HG02852 (cell line): ENCODE results near the gene POR.
"Not testable (repeated sequence)": the region's sequence is repeated elsewhere in the genome, so short reads cannot be mapped to it uniquely, and the experiment has no call there.

ENCODE experiments used
- ATAC-seq: cut with Tn5 transposase; IDR thresholded peaks from one replicate; pipeline ENCODE4 v1.9.1; 2021; ENCODE audit warnings: mild to moderate bottlenecking, moderate library complexity; ENCODE audit not compliant: unreplicated experiment

Gene POR

DNA sequence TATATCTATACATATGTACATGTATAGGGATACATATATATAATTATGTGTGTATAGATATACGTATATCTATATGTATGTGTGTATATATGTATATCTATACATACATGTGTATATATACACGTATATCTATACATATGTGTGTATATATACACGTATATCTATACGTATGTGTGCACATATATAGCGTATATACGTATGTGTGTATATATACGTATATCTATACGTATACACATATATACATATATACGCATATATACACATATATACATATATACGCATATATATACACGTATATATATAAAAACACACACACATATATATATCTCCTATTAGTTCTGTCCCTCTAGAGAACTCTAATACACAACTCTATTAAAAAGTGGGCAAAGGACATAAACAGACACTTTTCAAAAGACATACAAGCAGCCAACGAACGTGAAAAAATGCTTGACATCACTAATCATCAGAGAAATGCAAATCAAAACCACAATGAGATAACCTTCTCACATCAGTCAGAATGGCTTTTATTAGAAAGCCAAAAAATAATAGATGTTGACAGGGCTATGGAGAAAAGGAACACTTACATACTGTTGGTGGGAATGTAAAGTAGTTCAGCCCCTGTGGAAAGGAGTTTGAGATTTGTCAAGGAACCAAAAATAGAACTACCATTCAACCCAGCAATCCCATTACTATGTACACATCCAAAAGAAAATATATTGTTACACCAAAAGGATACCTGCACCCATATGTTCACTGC is 101.4 kb downstream of the POR start:
- no peak for ATAC-seq

DNA sequence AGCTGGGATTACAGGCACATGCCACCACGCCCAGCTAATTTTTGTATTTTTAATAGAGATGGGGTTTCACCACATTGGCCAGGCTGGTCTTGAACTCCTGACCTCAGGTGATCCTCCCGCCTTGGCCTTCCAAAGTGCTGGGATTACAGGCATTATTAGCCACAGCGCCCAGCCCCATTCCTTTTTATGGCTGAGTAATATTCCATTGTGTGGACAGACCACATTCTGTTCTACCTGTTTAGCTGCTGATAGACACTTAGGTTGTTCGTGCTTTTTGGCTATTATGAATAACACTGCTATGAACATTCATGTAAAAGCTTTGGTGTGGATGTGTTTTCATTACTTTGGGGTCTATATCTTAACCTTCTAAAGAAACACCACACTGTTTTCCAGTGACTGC is 103.6 kb downstream of the POR start:
- not testable (repeated sequence) for ATAC-seq

DNA sequence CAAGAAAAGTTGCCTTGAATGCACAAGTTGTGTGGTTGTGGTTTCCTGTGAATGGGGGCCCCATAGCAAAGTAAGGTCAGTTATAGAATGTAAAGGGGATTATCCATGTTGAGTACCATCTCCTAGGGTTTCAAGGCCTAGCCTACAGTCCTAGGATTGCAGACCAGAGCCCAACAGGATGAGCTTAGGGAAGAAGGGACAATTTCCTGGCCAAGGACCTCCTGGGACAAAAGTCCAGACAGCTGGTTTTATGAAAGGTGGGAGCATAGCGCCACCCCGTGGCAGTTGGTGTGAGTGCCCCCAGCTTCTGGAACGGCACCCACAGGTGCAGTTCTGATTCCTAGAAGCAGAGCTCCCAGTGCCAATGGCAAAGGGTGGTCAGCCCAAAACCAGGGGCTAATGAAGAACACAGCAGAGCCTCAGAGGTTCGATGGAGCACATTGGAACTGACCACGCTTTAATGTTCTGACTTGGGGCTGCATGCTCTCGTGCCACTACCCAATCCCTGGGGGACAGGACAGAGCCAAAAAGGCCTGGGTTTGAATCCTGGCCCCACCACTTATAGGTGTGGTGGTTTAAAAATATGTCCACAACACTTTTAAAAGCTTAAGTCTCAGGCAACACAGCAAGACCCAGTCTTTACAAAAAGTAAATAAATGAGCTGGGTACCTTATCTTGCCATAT is 105.2 kb downstream of the POR start:
- ATAC-seq: no peak

DNA sequence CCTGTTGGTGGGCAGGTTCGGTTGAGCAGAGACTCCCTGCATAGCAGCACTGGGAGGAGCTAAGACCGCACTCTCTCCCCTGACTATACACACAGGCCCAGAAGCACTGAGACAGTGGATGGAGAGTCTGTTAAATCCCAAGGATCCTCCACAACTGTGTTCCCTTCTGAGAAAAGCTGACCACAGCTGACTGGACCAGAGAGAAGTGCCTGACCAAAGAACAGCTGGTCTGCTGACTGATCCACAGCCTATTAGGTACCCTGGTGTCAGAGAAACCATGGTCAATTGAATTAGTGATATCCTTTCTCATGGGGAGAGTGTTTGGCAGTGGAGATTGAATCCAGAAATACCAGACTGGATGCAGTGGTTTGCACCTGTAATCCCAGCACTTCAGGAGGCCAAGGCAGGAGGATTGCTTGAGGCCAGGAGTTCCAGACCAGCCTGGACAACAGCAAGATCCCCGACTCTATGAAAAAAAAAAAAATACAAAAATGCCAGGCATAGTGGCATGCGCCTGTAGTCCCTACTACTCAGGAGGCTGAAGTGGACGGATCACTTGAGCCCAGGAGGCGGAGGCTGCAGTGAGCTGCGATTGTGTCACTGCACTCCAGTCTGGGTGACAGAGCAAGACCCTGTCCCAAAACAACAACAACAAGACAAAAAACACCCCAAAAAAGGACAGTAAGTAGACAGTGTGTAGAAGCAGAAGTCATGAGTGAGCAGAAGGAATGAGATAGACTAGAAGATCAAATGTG is 107.2 kb downstream of the POR start:
- ATAC-seq: no peak

DNA sequence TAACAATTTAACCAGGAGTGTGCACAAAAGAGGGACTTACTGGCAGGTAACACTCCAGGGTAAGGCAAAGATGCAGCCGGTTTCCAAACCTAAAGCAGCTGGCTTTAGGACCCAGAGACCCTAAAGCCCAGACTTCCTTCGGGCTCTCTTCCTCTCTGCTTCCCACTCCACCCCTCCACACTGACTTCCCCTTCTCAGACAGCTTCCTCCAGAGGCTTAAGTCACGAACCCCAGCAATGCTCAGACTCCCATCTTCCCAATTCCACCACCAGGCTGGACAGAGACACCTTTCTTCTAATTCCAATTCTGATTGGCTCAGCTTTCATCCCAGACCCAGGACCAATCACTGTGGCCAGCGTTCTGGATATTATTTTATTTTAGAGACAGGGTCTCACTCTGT is 108.0 kb downstream of the POR start:
- ATAC-seq: no peak

DNA sequence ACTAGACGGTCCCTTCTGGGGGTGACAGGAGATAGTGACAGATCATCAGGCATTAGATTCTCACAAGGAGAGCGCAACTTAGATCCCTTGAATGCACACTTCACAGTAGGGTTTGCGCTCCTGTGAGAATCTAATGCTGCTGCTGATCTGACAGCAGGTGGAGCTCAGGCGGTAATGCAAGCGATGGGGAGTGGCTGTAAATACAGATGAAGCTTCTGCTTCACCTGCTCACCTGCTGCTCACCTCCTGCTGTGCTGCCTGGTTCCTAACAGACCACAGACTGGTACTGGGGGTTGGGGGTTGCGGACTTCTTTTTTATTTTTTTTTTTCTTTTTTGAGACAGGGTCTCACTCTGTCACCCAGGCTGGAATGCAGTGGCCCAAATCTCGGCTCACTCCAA is 114.7 kb downstream of the POR start:
- not testable (repeated sequence) for ATAC-seq

DNA sequence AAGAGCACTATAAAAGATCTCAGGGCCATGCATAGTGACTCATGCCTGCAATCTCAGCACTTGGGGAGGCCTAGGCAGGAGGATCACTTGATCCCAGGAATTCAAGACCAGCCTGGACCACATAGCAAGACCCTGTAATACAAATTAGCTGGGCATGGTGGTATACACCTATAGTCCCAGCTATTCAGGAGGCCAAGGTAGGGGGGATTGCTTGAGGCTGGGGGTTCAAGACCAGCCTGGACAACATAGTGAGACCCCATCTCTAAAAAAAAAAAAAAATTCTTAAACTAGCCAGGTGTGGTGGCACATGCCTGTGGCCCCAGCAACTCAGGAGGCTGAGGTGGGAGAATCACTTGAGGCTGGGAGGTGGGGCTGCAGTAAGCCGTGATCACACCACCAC is 117.0 kb downstream of the POR start:
- no peak for ATAC-seq
